GM19043 (cell line): ENCODE measurements around the gene ICAM1.

Source experiments
- ATAC-seq: cut with Tn5 transposase; IDR thresholded peaks from one replicate; pipeline ENCODE4 v1.9.1; 2021; ENCODE audit warnings: low read depth; ENCODE audit not compliant: unreplicated experiment

ICAM1 gene

DNA sequence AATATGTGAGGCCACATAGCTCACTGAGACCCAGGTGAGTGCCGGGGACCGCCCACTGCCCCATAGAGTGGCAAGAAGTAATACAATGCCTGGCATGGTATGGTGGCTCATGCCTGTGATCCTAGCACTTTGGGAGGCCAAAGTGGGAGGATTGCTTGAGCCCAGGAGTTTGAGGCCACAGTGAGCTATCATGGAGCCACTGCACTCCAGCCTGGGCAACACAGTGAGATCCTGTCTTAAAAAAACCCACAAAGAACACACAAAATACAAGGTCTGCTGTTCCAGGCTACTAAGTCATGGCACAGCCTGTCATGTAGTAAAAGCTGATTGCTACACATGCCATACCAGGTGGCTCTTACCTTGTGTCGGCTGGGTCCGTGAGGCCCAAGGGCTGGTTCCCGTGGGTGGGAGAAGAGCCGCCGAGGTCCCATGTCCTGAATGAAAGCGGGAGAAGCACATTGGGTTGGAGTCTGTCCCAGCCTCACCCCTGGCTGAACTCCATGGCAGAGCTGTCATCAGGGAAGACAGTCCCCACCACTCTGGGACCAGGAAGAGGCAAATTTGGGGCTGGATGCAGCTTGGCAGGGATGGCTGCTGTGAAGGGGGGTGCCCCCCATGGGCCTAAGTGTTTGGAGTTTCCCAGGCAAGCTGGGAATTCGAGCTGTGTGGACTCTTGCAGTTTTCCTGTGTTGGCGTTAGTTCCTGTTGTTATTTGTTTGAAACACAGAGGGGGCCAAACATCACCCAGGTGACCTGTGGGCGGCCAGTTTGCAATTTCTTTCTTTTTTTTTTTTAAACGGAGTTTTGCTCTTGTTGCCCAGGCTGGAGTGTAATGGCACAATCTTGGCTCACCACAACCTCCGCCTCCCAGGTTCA lies 48.1 kb downstream of the ICAM1 start:
- ATAC-seq = no peak

GRCh38 chr19:10320602-10321416 lies 49.9 kb downstream of the ICAM1 start:
- ATAC-seq = no peak

- no peak for ATAC-seq
Measured at GRCh38 chr19:10321417-10321797, 50.5 kb downstream of the ICAM1 start.

DNA sequence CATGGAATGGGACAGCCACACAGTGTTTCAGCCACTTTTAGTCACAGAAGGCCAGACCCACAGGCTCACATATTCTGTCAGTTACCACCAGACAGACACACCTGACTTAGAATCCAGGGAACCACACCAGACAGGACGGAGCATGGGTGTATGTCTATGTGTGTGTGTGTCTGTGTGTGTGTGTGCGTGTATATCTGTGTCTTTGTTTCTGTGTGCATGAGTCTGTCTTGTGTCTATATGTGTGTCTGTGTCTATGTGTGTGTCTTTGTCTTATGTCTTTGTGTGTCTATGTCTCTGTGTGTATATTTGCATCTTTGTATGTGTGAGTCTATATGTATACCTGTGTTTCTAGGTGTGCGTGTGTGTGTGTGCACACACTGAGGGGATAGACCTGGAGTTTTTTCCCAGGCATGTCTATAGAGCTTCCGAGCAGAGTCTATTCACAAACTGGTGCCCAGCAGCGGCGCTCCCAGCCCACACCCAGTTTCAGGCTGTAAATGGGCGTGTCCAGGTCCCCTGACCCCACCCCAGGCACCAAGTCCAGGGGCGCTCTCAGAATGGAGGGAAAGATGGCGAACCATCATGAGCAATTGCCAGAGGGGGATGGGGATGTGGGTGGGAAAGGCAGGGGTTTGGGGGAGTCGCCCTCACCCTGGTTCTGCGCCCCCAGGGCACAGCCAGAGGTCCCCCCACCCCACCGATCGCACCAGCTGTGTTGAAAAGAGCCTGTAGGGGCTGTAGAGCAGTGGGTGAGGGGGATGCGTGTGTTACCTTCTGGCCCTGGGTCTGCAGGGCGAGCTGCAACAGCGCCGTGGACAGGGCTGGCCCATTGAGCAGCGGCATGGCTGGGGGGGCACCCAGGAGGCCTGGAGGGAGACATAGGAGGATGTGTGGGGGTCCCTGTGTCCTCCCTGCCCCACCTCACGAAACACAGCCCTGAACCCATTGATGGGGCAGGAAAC lies 51.2 kb downstream of the ICAM1 start:
- no peak for ATAC-seq

DNA sequence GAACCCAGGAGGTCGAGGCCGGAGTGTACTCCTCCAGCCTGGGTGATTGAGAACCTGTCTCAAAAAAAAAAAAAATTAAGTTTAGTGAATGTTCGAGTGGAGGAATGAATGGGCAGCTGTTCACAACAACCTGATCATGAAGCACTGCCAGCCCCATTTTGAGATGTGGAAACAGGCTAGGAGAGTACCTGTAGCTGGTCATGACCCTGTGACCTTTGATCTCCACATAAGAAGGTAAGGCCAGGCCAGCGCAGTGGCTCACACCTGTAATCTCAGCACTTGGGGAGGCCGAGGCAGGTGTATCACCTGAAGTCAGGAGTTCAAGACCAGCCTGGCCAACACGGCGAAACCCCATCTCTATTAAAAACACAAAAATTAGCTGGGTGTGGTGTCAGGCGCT lies 54.8 kb downstream of the ICAM1 start:
- ATAC-seq = no peak

DNA sequence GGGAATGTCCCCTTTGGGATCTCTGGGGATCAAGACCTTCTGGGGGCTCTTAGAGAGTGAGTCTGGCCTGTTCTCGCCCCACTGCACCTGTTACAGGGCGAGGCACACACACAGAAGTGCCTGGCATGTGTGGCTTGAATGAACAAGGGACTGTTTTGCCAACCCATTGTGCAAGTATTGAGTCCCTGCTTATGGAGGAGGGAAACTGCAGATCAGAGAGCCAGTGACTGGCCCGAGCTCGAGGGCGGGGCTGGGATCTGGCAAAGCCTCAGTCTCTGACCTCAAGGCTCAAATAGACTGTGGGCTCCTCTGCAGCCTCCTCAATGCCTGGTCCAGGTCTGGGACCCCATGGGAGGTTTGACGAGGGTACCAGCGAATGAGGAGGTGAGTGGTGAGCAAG lies 56.9 kb downstream of the ICAM1 start:
- ATAC-seq = no peak

DNA sequence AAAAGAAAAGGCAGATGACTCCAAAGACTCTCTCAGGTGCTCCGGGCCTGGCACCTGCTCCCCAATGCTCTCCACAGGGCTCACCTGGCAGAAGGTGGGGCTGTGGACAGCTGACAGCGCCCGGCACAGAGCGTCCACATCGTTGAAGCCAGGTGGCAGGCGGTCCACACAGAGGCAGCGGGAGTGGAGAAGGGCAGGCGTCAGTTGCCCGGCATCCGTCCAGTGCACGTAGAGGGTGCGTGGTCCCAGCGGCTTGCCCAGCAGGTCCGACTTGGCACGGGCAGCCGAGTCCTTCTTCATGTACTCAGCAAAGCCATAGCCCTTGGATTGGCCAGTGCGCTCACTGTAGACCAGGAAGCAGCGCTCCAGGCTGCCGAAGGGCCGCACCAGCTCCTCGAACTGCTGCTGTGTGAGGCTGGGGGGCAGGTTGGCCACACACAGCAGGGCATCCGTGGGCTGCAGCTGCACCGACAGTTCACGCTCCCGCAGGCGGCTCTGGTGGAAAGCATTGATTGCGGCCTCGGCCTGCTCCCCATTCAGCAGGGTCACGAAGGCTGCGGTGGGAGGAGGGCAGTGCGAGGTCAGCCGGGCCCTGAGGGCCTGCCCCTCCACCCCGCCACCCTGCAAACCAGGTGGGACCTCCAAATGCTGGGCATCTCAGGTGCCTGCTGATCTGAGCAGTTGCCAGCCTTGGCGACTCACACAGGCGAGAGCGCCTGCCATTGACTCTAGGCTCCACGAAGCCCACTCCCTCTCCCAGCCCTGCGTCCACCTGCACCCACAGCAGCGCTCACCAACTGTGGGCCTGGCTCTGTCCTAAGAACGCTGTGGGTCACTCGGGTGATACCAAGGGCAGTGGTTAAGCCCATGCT lies 57.9 kb downstream of the ICAM1 start:
- ATAC-seq = no peak

DNA sequence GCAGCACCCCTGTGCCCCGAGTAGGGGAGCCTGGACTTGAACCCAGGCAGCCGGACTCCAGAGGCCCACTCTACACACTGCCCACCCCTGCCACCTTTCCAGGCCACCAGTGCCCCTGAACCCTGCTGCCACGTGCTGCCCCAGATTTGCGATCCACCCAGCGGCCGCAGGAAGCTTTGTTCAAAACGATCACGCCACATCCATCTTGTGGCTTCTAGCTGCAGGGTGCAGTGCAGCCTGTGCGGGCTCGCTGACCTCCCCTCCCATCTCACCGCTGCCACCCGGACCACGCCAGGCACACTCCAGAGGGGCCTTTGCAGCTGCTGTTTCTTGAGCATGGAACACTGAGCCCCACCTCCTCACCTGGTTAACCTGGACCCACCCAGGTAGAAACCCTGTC lies 58.6 kb downstream of the ICAM1 start:
- ATAC-seq = no peak

- no peak for ATAC-seq
Measured at GRCh38 chr19:10332158-10332964, 61.4 kb downstream of the ICAM1 start.

DNA sequence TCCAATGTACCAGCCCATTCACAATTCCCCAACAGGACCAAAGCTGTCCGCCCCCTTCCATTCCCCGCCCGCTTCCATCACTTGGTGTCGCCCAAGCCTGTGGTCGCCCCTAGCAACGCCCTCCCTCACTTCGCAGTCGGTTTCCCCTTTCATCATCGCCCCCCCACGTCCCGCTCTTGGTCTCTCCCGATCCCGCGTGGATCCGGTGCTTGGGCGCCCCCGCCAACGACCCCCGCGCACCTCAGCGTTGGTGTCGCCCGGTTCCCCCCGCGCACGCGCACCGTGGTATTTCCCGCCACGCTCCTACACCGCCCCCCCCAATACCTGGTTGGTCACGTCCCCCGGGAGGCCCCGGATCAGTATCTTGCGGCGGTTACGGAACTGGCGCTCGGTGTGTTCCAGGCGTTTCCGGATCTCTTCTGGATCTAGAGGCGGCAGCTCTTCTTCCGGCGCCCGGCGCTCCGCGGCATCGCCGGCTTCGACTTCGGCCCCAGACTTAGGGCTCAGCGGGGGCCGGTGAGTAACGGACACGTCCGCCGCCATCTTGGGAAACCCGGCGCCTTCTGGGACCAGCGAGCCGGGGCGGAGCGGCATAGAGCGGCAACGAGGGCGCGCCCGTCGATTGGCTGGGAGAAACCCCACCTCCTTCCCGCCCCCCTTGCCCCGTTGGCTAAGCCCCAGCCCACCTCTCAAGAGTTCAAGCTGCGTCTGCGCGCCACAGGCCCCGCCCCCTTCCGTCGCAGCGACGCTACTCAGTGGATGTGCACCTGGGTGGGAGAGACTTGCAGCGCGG lies 62.2 kb downstream of the ICAM1 start, which contains the start of gene RAVER1:
Gene RAVER1, minus strand, starts transcription at position 565 of the 793 bp plus-strand sequence. Its CDS starts 22 bp downstream, at position 543.
- ATAC-seq = peak; percentile 88

GRCh38 chr19:10333758-10334587 lies 63.1 kb downstream of the ICAM1 start:
- ATAC-seq = no peak

- no peak for ATAC-seq
Measured at GRCh38 chr19:10334588-10335351, 63.9 kb downstream of the ICAM1 start.

DNA sequence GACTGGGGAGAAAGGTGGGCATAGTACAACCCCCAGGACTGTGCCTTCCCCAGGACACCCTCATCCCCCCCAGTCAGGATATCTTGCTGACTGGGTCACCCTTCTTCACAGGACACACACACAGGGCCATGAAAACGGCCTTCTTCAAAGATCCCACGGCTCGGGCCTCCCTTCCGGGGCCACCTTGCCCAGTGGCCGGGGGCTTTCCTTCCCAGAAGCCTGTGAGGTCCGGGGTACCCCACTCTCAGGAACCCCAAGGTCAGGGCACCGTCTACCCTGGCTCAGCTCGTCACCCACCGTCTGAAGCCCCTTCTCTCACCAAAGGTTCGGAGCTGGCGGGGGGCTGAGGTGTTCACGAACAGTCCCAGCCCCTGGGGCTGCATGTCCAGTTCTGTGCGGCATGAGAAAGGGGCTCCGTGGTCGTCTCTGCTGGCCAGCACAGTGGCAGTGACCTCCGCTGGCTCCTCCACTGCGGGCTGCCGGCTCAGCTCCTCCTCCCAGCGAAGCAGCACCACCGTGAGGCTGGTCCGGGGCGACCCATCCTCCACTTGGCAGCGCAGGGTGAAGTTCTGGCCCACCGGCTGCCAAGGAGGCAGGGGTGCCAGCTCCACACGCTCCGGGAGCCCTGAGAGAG lies 64.5 kb downstream of the ICAM1 start:
- ATAC-seq = no peak
